Measurements from ENCODE around the gene SELP. TPM values are rescaled to one million over a fixed set of nuclear protein-coding genes. Genes with fewer than 3 reads are reported as not detected.

Gene SELP
- total and polyA plus RNA-seq, 7 donors, result 0.23 to 9.4 (median 3.3) TPM; not detected in 1

- TF ChIP-seq POLR2AphosphoS5 (IDR thresholded peaks at IDR 0.05) (no peak), EP300 (IDR thresholded peaks at IDR 0.05) (no peak), CTCF (IDR thresholded peaks at IDR 0.05) (no peak), POLR2A (IDR thresholded peaks at IDR 0.05) (no peak)
- intact Hi-C loops (cut with DNase I), result no loop called here
- WGBS, 2 donors, result 51 to 71% methylated on average over 5 of the region's 5 CpGs
- no peaks in the 10 kb centered on the region for H3K4me1 ChIP-seq
- H3K4me3 ChIP-seq, result no peak overlapping the region
- H3K9me3 ChIP-seq, result no peaks in the 10 kb centered on the region
- no peaks in the 10 kb centered on the region for H3K36me3 ChIP-seq
- DNase-seq, result no peak
- no peak overlapping the region for H3K27ac ChIP-seq
- no peaks in the 10 kb centered on the region for H3K27me3 ChIP-seq
Measured at GRCh38 chr1:169615803-169616202, 14.1 kb downstream of the SELP start.

- Histone ChIP-seq H3K36me3 (no peaks in the 10 kb centered on the region), H3K9me3 (no peaks in the 10 kb centered on the region), H3K4me3 (no peak overlapping the region), H3K27ac (no peak overlapping the region), H3K4me1 (no peaks in the 10 kb centered on the region), H3K27me3 (no peaks in the 10 kb centered on the region)
- 79 to 82% methylated on average over 6 of the region's 6 CpGs for WGBS, 2 donors
- DNase-seq, result no peak
- TF ChIP-seq CTCF (IDR thresholded peaks at IDR 0.05) (no peak), POLR2A (IDR thresholded peaks at IDR 0.05) (no peak), EP300 (IDR thresholded peaks at IDR 0.05) (no peak), POLR2AphosphoS5 (IDR thresholded peaks at IDR 0.05) (no peak)
- intact Hi-C loops (cut with DNase I), result no loop called here
Measured at GRCh38 chr1:169610858-169611257, 19.1 kb downstream of the SELP start.

DNA sequence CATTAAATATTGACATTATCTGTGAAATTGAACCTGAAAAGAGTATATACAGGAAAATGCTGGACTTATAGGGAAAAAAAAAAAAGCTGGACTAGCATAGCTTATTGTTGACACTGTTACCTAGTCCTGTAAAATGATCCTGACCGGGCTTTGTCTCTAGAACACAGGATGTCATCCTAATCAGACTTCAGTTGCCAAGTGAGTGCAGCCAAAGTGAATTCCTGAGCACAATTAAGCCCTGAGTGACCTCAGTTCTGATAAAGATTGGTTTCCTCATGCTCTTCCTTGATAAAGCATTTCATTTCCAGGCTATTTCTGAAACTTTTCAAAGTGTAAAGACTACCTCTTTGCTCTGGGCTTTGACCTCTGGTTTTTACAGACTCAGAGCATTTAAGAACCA lies 19.8 kb downstream of the SELP start:
- TF ChIP-seq POLR2A (IDR thresholded peaks at IDR 0.05), result no peak
- no peak for TF ChIP-seq CTCF (IDR thresholded peaks at IDR 0.05)
- TF ChIP-seq POLR2AphosphoS5 (IDR thresholded peaks at IDR 0.05), result no peak
- TF ChIP-seq EP300 (IDR thresholded peaks at IDR 0.05), result no peak
- WGBS, 2 donors, result 15 to 57% methylated on average over 1 of the region's 1 CpG
- H3K4me3 ChIP-seq, result no peak overlapping the region
- H3K4me1 ChIP-seq, result no peaks in the 10 kb centered on the region
- no peaks in the 10 kb centered on the region for H3K36me3 ChIP-seq
- DNase-seq, result no peak
- intact Hi-C loops (cut with DNase I), result no loop called here
- no peaks in the 10 kb centered on the region for H3K27me3 ChIP-seq
- no peak overlapping the region for H3K27ac ChIP-seq
- no peaks in the 10 kb centered on the region for H3K9me3 ChIP-seq

DNA sequence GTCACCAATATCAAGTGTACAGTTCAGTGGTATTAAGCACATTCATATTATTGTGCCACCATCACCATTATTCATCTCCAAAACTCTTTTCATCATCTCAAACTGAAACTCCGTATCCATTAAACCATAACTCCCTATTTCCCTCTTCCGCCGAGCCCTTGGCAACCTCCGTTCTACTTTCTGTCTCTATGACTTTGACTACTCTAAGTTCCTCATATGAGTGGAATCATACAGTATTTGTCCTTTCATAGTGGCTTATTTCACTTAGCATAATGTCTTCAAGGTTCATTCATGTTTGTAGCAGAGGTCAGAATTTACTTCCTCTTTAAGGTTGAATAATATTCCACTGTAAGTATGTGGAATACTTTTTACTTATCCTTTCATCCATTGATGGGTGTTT lies 21.7 kb downstream of the SELP start:
- Histone ChIP-seq H3K27me3 (no peaks in the 10 kb centered on the region), H3K9me3 (no peaks in the 10 kb centered on the region), H3K4me1 (no peaks in the 10 kb centered on the region), H3K36me3 (no peaks in the 10 kb centered on the region), H3K4me3 (no peak overlapping the region), H3K27ac (no peak overlapping the region)
- TF ChIP-seq CTCF (IDR thresholded peaks at IDR 0.05) (no peak), EP300 (IDR thresholded peaks at IDR 0.05) (no peak), POLR2A (IDR thresholded peaks at IDR 0.05) (no peak), POLR2AphosphoS5 (IDR thresholded peaks at IDR 0.05) (no peak)
- intact Hi-C loops (cut with DNase I), result no loop called here
- WGBS, 2 donors, result 85 to 92% methylated on average over 4 of the region's 4 CpGs
- no peak for DNase-seq

- H3K27ac ChIP-seq, result no peak overlapping the region
- 47 to 49% methylated on average over 5 of the region's 5 CpGs for WGBS, 2 donors
- no peaks in the 10 kb centered on the region for H3K36me3 ChIP-seq
- H3K9me3 ChIP-seq, result no peaks in the 10 kb centered on the region
- TF ChIP-seq CTCF (IDR thresholded peaks at IDR 0.05) (no peak), POLR2AphosphoS5 (IDR thresholded peaks at IDR 0.05) (no peak), EP300 (IDR thresholded peaks at IDR 0.05) (no peak), POLR2A (IDR thresholded peaks at IDR 0.05) (no peak)
- H3K4me1 ChIP-seq, result no peaks in the 10 kb centered on the region
- DNase-seq, result no peak
- intact Hi-C loops (cut with DNase I), result no loop called here
- no peak overlapping the region for H3K4me3 ChIP-seq
- no peaks in the 10 kb centered on the region for H3K27me3 ChIP-seq
Measured at GRCh38 chr1:169604781-169605560, 25.0 kb downstream of the SELP start.
